H1 (cell line): ENCODE results near the gene TPH2. TPM values are rescaled to one million over a fixed set of nuclear protein-coding genes. Genes with fewer than 3 reads are reported as not detected.

ENCODE experiments used
- CHD2 ChIP-seq: IDR thresholded peaks from 2 replicates; pipeline ENCODE4 v1.6.1; 2012; ENCODE audit warnings: low read length, improper control_type of control experiment
- CHD7 ChIP-seq: fragments of 300-600 bp; sonication (generic); IDR thresholded peaks from 2 replicates; pipeline ENCODE4 v1.7.1; 2012; ENCODE audit warnings: low read length, moderate library complexity, mild to moderate bottlenecking, inconsistent platforms; ENCODE audit not compliant: insufficient replicate concordance
- EP300 ChIP-seq, 2 experiments: IDR thresholded peaks; 1 replicate in 1 of 2; 2 replicates in 1 of 2; pipeline ENCODE4 v1.6.1; 2011 to 2012; ENCODE audit warnings: low read depth in 2 of 2, low read length in 2 of 2, mild to moderate bottlenecking in 2 of 2, borderline replicate concordance in 1 of 2, inconsistent platforms in 1 of 2, moderate library complexity in 1 of 2
- GABPA ChIP-seq: IDR thresholded peaks from 2 replicates; pipeline ENCODE4 v1.6.1; 2011; ENCODE audit warnings: mild to moderate bottlenecking, low read length, moderate library complexity, borderline replicate concordance; ENCODE audit not compliant: insufficient read depth
- HDAC6 ChIP-seq: IDR thresholded peaks from one replicate; pipeline ENCODE4 v1.7.1; 2012; ENCODE audit warnings: low read depth, mild to moderate bottlenecking, inconsistent platforms, low read length, moderate library complexity
- KDM1A ChIP-seq: fragments of 200-600, 300-600 bp; sonication (generic); IDR thresholded peaks from 2 replicates; pipeline ENCODE4 v1.7.1; 2016; ENCODE audit warnings: mild to moderate bottlenecking, low read length, borderline replicate concordance
- POLR2A ChIP-seq, 2 experiments: IDR thresholded peaks; 1 replicate in 1 of 2; 2 replicates in 1 of 2; pipeline ENCODE4 v1.6.1; 2011; ENCODE audit warnings: low read depth in 2 of 2, low read length in 2 of 2, mild to moderate bottlenecking in 2 of 2; ENCODE audit errors: control extremely low read depth in 1 of 2
- SIN3A ChIP-seq, 2 experiments: IDR thresholded peaks in 1 of 2; conservative IDR thresholded peaks in 1 of 2; 2 replicates each; pipeline ENCODE4 v1.6.1; 2011 to 2012; ENCODE audit warnings: low read length in 2 of 2, improper control_type of control experiment in 1 of 2, low read depth in 1 of 2, mild to moderate bottlenecking in 1 of 2
- SP2 ChIP-seq: IDR thresholded peaks from 2 replicates; pipeline ENCODE4 v1.6.1; 2012; ENCODE audit warnings: mild to moderate bottlenecking, low read length, inconsistent platforms
- TBP ChIP-seq: IDR thresholded peaks from 2 replicates; pipeline ENCODE4 v1.6.1; 2011; ENCODE audit warnings: low read depth, low read length, improper control_type of control experiment
- TCF12 ChIP-seq: IDR thresholded peaks from 2 replicates; pipeline ENCODE4 v1.6.1; 2011; ENCODE audit warnings: low read depth, mild to moderate bottlenecking, low read length
- polyA plus RNA-seq, 7 experiments: library from polyadenylated mRNA; depleted of rRNA in 3 of 7; stranded (reverse) in 5 of 7; unstranded in 2 of 7; fragments of >200 nt in 5 of 7; fragments of 200-250 nt in 2 of 7; gene quantifications; 1 replicate in 5 of 7; 2 replicates in 1 of 7; 4 replicates in 1 of 7; pipeline versions ENCODE4 v1.2.1 to v1.2.3, GENCODE V29; 2011 to 2013; ENCODE audit warnings: missing spikeins in 2 of 7, mixed read lengths in 2 of 7
- total RNA-seq: library from RNA; stranded (reverse); fragmentation: NEBNext Ultra II Directional; extraction: Animal tissue kit (Norgen Biotek cat#: 25700); gene quantifications from 2 replicates; pipeline ENCODE4 v1.2.1, GENCODE V29; 2021

TPH2 gene
- total and polyA plus RNA-seq, 2 of the 8 experiments (the other 6 are each of a cell fraction or from before 2014, with no cell fraction given): 0.57 to 1.1 TPM

GRCh38 chr12:71940068-71940467 is 1.4 kb downstream of the TPH2 start (continued):
- TF ChIP-seq CHD7 (no peak), TBP (no peak), KDM1A (no peak), HDAC6 (no peak), TCF12 (no peak), GABPA (no peak), POLR2A (IDR thresholded peaks at IDR 0.05; ENCODE audit: control extremely low read depth in 1 of 2, low read depth in 2 of 2, low read length in 2 of 2) (no peak), CHD2 (no peak), SIN3A (conservative IDR thresholded peaks at IDR 0.05 in 1 of 2, IDR thresholded peaks at IDR 0.05 in 1 of 2; ENCODE audit: low read depth in 1 of 2, low read length in 2 of 2) (no peak), SP2 (no peak), EP300 (IDR thresholded peaks at IDR 0.05; ENCODE audit: borderline replicate concordance in 1 of 2, low read depth in 2 of 2, low read length in 2 of 2) (no peak)
